Left kidney (tissue), 8 donors: ENCODE data around the gene CD7. TPM values are rescaled to one million over a fixed set of nuclear protein-coding genes. Genes with fewer than 3 reads are reported as not detected.
"Not testable (repeated sequence)": the region's sequence is repeated elsewhere in the genome, so short reads cannot be mapped to it uniquely, and the experiment has no call there.

Experiments
- DNase-seq: peaks from one replicate; pipeline ENCODE4 v3.0.0-alpha.2; 2013
- long read RNA-seq, 8 donors: transcript quantifications; one replicate each; lab custom pipeline, GENCODE V29; 2026
- polyA plus RNA-seq: library from polyadenylated mRNA; unstranded; fragments of 120-200 nt; gene quantifications from one replicate; pipeline ENCODE4 v1.2.1, GENCODE V29; 2013; ENCODE audit not compliant: insufficient read length

CD7 gene
- polyA plus RNA-seq, result 0.18 TPM
- long read RNA-seq, donor 1, result 0 reads
- long read RNA-seq, donor 2, result 0 reads
- long read RNA-seq, donor 3, result 0 reads
- long read RNA-seq, donor 4, result 0 reads
- long read RNA-seq, donor 5, partial matches to known transcripts, result 0 of 1 reads
- long read RNA-seq, donor 5, other reads (novel, unspliced or antisense), result 0 of 1 reads
- long read RNA-seq, donor 6, result 0 reads
- long read RNA-seq, donor 7, result 0 reads
- long read RNA-seq, donor 8, result 0 reads

DNA sequence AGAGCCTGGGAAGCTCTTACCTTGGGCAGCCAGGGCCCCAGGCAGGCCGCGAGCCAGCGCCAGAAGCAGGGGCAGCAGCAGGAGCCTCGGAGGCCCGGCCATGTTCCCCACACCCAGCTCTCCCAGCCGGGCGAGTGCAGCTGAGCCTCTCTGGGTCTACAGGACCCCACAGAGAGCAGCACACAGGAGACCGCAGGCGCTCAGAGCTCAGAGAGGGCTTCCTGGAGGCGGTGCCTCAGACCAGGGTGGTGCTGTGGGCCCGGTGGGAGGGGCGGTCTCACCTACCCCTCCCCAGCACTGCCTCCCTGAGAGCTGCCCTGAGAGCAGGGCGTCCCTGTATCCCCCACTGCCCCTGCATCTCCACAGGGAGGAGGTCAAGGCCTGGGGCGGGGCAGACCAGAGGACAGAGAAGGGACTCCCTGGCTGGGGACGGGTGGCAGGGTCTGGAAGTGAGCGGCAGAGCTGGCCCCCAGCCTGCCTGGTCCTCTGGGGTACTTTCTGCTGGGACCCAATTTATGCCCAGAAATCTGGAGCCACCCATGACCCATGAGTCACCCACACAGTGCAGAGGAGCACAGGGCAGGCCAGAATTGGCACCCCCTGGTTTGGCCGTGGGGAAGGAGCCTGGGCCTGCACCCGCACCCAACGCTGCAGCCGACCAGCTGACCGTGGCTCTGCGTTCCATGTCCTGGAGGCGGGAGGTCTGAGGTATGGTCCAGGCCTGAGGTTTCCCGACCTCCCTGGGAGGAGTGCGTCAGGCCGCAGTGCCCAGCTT is at the start of gene CD7:
TSS of gene CD7 (minus strand) at position 215 of the 775 bp plus-strand sequence. CDS start at position 102, 113 bp downstream.
- DNase-seq, result no peak

DNA sequence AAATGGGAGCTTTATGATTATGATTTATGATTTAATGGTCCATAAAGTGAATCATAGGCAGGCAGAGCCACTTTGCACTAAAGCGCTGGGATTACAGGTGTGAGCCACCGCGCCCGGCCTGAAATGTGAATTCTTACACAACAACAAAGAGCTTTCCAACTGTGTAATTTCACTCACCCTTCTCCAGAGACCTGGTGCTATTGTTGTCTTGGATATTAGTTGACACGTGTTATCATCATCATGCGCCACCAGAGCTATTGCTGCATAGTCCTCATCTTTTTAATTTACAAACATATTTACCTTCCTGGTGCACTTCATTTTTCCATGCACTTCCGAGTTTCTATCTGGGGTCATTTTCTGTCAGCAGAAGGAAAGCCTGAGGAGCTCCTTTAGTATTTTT is 49.3 kb upstream of the CD7 start:
- DNase-seq, result no peak

DNA sequence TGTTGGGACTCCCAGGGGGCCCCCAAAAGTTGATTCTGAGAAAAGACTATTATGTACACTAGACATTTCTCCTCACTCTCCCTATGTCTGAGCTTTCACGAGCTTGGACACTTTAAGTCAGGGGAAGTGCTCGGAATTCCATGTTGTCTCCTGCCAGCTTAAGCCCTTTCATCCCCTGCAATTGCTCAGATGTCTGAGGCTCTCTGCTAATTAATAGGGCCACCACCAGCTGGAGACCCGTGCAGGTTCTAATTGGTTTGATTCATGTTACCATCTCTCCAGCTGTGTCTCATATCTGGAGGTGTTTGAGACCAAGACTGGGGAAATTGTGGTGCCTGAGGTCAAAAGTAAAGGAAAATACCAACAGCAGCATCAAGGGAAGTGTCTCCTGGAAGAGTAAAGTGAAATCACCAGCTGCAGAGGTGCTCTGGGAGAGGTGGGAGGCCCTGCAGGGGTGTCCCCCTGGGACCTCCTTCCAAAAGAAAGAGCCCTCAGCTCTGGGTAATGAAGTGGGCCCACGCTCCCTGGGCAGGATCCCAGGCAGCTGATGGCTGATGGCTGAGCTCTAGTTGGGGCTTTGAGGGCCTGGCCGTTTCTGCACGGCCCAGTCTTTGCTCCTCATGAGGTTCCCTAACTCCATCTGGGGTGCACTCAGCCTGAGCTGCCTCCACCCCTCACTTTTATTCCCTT is 48.3 kb upstream of the CD7 start:
- DNase-seq, result no peak

DNA sequence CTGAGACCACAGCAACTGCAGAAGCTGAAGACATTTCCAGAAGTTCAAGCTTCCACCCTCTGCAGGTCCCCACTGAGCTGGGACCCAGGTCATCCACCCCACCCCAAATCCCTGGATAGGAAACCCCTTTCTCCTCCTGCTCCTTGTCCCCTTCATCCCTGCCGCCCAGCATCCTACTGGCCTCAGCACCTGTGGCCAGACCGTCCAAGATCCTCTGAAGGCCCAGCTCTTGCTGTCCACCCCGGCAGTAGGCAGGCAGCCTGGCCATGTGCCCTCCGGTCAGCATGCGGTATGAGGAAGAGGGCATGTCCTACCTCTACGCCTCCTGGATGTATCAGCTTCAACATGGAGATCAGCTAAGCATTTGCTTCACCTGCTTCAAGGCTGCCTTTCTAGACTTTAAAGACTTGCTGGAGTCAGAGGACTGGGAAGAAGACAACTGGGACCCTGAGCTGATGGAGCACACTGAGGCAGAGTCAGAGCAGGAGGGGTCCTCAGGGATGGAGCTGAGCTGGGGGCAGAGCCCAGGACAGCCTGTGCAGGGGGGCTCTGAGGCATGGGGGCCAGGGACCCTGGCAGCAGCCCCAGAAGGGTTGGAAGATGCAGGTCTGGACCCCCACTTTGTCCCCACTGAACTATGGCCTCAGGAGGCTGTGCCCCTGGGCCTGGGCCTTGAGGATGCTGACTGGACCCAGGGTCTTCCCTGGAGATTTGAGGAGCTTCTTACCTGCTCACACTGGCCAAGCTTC is 44.7 kb upstream of the CD7 start:
- no peak for DNase-seq

DNA sequence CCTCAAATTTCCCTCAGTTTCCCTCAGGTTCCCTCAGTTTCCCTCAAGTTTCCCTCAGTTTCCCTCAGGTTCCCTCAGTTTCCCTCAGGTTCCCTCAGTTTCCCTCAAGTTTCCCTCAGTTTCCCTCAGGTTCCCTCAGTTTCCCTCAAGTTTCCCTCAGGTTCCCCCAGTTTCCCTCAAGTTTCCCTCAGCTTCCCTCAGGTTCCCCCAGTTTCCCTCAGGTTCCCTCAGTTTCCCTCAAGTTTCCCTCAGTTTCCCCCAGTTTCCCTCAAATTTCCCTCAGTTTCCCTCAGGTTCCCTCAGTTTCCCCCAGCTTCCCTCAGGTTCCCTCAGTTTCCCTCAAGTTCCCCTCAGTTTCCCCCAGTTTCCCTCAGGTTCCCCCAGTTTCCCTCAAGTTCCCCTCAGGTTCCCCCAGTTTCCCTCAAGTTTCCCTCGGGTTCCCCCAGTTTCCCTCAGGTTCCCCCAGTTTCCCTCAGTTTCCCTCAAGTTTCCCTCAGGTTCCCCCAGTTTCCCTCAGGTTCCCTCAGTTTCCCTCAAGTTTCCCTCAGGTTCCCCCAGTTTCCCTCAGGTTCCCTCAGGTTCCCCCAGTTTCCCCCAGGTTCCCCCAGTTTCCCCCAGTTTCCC is 42.2 kb upstream of the CD7 start:
- DNase-seq, result not testable (repeated sequence)

DNA sequence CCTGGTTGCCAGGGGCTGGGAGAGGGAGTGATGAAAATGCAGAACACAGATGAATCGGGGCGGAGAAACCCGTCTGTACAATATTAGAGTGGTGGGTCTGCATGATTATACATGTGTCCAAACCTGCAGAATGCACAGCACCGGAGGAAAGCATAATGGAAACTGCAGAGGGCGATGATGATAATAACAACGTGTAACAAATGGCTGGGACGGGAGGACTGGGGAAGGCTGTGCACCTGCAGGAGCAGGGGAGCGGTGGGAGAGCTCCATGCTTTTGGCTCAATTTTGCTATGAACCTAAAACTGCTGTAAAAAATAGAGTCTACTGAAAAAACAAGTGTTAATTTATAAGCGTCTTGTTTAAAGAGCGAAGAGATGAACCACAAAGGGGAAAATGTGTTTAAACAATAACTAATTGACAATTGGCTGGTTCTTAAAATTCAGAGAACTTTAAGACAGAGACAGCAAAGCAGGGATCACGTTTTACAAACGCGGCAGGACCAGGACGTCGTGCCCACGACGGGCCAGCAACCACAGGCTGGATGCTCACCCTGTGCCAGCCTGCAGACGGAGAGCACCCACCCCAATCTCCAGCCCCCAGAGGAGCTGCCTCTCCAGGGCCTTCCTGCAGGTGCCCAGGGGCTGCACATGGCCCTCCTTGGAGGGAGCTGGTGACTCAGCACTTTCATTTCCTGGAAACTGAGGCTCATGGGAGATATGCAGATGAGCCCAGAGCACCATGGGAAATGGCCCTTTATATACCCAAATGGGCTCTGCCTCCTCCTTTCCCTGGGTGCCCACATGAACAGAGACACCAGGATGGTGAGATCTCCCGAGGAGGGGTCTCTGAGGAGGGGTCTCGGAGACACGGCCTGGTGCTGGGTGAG is 41.3 kb upstream of the CD7 start, which contains the start of gene TEX19:
TSS of gene TEX19 (plus strand) at position 783 of the 886 bp plus-strand sequence. CDS start 2,904 bp downstream, outside the sequence.
- DNase-seq, result no peak

DNA sequence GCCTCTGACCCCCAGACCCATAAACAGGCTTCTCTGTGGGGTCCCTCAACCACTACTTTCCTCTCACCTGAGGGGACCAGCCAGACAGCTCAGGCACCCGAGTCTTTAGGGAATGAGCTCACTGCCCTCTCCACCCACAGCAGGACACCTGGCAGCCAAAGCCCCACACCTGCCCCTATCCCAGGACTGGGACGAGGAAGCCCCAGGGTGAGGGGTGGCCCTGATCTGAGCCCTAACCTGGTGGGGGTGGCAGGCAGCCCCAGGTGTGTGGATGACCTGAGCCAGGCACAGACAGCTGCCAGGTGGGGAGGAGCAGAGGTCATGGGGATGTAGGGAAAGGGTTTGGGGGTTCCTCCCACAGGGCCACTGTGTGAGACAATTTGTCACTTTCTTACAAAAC is 40.0 kb upstream of the CD7 start:
- DNase-seq, result no peak

DNA sequence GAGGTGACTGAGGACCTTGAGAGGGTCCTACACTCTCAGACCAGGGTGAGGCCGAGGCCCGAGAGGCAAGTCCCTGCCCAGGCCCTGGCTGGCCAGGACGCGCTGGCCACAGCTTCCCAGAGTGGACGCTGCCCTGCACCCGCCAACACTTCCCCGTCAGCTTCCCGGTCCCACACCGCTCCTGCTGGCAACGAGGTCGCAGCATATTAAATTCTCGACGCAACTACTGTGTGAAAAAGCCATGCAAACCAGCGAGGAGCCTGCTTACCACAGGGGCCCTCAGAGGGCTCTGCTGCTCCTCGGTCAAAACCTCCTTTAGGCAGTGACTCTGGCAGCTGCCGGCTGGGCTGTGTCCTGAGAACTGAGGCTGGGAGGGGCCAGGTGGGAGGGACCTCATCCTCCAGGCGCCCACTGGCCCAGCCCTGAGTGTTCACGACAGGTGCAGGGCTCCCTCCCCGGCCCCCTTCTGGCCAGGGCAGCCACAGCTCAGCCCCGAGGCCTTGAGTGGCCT is 39.5 kb upstream of the CD7 start:
- no peak for DNase-seq

DNA sequence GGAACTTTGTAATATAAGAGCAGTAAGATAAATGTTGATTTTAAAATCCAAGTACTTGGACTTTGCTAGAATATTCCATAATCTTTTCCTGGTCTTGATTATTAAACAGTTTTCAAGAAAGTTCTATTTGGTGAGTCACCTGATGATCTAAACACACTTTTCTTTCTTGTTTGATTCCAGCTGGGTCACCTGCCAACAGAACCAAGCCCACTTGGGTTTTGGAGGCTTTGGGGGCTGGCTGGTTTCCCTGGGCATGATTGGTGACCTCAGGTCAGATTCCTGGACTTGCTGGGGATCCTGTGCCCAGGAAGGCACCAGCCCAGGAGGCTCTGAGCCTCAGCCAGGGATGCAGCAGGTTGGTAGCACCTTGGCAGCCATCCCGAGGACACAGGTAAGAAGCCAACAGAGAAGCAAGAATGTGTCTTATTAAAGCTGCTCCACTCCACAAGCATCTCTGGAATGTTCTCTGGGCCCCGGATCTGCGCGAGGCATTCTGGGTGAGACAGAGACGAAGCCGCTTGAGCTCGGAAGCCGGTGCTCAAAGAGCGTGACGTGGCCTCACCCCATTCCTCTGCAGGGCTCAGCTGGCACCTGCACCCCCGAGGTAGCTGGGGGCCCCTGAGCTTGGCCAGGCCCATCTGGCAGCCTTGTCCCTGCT is 38.5 kb upstream of the CD7 start:
- DNase-seq, result no peak

DNA sequence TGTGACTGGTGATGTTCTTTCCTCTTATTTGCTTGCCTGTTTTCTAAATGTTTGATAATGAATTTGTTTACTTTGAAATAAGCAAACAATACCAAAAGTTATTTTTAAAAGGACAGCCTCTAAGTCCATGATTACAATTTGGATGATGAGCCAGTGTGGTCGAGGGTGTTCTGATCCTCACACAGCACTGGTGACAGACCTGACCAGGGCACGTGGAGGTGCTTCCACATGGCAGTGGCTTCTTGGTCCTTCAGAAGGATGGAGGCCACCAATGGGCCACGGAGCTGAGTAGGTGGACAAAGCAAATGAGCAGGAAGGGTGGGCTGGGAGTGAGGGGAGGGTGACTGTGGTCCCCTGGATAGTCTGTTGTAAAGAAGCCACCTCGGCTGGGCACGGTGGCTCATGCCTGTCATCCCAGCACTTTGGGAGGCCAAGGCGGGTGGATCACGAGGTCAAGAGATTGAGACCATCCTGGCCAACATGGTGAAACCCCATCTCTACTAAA is 37.4 kb upstream of the CD7 start:
- DNase-seq, result no peak

DNA sequence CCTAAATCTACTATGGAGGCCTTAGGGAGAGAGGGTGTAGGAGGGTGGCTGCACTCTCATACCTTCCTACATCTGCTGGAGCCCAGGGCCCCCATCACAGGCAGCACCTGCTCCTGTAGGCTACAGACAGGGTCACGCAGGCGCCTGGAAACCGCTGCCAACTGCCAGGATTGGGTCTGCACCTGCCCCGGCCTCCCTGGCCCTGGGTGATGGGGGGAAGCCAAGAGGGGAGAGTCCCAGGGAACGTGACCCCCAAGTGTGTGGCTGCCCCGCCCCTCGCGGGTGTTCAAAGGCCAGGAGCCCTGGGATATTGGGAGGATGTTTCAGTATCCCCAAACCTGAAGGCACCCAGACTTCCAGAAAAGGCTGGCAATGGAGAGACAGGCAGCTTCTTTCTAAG is 36.1 kb upstream of the CD7 start:
- no peak for DNase-seq

DNA sequence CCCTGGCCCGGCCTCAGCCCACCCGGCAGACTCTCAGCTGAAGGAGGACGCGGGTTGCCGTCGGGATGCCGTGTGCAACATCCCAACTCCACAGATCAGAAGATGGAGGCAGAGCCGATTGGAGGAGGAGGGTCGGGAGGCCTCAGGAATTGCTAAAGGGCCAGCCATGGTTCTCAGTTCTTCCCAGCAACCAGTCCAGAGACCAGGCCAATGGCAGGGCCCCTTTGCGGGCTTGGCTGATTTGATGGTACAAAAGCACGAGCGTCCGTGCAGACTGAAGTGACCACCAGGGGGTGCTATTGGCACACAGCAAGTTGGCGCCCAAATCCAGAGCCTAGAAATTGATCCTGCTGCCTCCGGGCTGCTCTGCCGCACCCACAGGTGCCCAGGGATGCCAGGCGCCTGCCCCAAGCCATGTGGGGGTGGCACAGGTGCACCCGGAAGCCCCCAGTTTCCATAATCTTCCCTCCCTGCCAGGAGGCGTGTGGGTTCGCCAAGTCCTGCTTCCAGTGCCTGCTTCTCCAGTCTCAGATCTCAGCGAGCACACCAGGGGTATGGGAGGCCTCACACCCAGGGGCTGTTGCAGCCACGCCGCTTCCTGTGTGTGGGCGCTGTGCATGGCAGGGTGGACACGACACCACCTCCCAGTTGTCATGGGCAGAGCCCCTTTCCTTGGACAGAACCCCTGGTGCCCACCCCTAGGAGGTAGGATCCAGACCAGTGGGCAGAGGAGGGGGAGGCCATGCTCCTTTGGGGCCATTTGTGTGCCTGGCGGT is 34.5 kb upstream of the CD7 start:
- DNase-seq, result peak; percentile 81

DNA sequence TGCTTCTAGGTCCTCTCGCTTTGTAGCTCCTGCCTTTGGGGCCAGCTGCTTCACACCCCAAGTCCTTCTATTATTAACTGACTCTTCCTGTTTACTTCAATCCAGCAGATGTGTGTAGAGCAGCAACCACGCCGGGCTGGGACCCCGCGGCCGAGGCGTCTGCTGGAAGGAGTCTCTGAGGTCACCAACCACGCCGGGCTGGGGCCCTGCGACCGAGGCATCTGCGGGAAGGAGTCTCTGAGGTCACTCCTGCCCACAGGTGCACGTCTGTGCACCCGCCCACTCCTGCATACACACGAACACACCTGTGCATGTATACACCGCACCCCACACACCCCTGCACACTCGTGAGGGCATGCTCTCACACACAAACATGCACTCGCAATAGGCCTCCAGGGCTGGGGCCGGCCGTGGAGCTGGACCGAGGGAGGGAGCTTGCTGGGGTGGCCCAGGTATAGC is 33.9 kb upstream of the CD7 start:
- no peak for DNase-seq

DNA sequence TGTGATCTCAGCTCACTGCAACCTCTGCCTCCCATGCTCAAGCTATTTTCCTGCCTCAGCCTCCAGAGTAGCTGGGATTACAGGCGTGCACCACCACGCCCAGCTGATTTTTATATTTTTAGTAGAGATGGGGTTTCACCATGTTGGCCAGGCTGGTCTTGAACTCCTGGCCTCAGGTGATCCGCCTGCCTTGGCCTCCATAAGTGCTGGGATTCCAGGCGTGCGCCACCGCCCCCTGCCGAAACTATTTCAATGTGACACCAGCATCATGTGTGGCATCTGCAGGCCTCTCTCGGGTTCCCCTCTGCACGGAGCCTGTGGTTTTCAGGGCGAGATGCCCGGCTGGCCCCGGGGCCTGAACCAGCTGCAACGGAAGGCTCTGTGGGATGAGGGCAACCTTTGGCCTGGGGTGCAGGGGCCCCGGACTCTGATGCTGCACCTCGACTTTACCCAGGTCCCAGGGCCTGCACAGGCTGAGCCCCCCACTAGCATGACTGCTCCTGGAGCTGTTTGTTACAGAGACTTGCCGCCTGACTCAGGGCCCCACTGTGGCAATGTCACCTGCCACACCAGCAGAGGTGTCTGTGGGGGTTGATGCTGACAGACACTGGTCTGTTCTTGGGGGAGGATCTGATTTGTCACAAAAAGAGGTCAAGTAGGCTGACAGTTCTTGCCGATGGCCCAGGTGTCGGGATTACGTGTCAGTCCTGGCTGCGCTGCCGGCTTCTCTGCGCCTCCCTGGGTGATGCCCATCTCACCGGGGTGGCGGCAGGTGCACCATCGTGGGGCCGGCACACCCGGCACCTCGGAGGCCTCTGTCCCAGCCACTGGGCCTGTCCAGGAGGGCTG is 33.0 kb upstream of the CD7 start:
- DNase-seq, result no peak

DNA sequence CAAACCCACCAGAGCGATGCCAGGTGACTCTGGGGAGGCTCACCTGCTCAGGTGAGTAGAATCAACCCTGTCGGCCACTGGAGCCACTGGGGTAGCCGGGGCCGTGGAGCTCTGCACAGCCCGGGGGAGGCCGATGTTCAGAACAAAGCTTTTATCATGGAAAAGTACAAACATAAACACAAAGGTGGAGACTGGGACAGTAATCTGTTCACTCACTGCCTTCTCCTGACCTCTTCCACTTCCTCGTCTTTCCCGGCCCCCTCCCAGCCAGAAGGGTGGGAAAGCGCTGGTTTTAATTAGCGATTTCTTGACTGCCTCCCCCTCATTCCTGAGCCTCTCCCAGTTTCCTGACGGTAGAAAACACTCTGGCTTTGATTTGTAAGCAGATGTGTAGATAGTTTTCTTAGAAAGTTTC is 31.9 kb upstream of the CD7 start:
- no peak for DNase-seq

DNA sequence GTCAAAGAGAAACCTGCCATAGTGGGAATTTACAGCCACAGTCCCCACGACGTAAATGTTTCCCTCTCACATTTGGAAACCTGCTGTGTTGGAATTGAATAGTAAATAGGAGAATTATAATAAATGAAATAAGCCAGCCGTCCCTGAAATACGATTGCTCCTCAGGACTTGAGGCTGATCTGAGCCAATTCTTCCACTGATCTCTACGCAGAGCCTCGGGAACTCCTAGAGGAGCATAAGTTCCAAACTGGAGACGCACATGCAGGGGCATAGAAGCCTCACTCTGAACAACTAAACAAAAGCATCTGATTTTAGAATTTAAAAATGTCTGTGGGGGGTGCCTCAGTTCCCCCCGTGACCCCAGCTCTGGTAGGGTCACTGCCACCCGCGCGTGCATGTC is 31.5 kb upstream of the CD7 start:
- DNase-seq, result no peak

DNA sequence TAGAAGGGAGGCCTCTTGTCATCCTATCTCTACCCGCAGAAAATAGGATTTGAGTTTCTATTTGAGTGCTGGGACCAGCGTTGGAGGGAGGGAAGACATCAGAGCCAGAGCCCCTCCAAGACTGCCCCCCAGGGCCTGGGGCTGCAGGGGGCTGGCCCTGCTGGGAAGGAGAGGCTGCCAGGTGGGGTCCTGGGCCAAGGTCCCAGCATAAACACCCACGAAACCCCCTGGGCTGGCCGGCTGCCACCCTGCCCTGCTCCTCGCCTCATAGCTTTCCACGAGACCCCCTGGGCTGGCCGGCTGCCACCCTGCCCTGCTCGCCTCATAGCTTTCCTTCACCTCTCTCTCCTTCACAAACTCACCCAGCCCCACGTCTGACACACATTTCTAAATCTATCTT is 31.0 kb upstream of the CD7 start:
- no peak for DNase-seq

DNA sequence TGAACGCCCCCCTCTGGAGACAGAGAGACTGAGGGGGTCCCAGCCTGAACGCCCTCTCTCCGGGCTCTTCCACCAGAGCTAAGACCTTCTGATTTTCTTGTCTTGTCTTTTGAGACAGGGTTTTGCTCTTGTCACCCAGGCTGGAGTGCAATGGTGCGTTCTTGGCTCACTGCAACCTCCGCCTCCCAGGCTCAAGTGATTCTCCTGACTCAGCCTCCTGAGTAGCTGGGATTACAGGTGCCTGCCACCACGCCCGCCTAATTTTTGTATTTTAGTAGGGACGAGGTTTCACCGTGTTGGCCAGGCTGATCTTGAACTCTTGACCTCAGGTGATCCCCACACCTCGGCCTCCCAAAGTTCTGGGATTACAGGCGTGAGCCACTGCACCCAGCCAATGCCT is 30.6 kb upstream of the CD7 start:
- DNase-seq, result not testable (repeated sequence)
